ENCODE measurements around the gene ACO2.

Gene ACO2

GRCh38 chr22:41448189-41448808 is 20.6 kb upstream of the ACO2 start:
- H3K4me1 ChIP-seq (ENCODE audit: control insufficient read depth, insufficient read depth, low read length) = no peaks in the 10 kb centered on the region
- CTCF ChIA-PET = interaction anchor here (0.5 to 1.5 kb wide), 7 partner anchors 18 to 166 kb away, joined by 3 to 9 read pairs (median 4); no protein-coding TSS in a partner anchor
- H3K9me3 ChIP-seq (ENCODE audit: control insufficient read depth, insufficient read depth, low read depth, low read length) = no peaks in the 10 kb centered on the region
- H3K4me3 ChIP-seq (ENCODE audit: low read depth, low read length) = peak overlapping the region; percentile 90
- H3K36me3 ChIP-seq (ENCODE audit: control insufficient read depth in 2 of 2, insufficient read depth in 1 of 2, low read length in 2 of 2) = peaks cover 4 to 19% of the 10 kb centered on the region in 2 experiments; a peak in 2 of 3 replicates
- POLR2A ChIA-PET = interaction anchor here (0.6 to 8.3 kb wide), 35 partner anchors 9 to 1167 kb away, joined by 3 to 214 read pairs (median 5); partner anchors contain the start of genes ACO2, CENPM, PHF5A and PMM1
- peak overlapping the region; percentile 100 for H3K27ac ChIP-seq (ENCODE audit: extremely low read depth, low read depth, low read length)
- peak; percentile 95 for TF ChIP-seq ZNF341 (tag by site-specific recombination; IDR thresholded peaks at IDR 0.05; ENCODE audit: low read depth)
- TF ChIP-seq ZNF621 (tag by site-specific recombination; IDR thresholded peaks at IDR 0.05) = no peak
- no peak for TF ChIP-seq ZNF114 (tag by site-specific recombination; IDR thresholded peaks at IDR 0.05)
- TF ChIP-seq ZSCAN30 (tag by site-specific recombination; IDR thresholded peaks at IDR 0.05) = peak; percentile 65
- TF ChIP-seq, protein P1, sequence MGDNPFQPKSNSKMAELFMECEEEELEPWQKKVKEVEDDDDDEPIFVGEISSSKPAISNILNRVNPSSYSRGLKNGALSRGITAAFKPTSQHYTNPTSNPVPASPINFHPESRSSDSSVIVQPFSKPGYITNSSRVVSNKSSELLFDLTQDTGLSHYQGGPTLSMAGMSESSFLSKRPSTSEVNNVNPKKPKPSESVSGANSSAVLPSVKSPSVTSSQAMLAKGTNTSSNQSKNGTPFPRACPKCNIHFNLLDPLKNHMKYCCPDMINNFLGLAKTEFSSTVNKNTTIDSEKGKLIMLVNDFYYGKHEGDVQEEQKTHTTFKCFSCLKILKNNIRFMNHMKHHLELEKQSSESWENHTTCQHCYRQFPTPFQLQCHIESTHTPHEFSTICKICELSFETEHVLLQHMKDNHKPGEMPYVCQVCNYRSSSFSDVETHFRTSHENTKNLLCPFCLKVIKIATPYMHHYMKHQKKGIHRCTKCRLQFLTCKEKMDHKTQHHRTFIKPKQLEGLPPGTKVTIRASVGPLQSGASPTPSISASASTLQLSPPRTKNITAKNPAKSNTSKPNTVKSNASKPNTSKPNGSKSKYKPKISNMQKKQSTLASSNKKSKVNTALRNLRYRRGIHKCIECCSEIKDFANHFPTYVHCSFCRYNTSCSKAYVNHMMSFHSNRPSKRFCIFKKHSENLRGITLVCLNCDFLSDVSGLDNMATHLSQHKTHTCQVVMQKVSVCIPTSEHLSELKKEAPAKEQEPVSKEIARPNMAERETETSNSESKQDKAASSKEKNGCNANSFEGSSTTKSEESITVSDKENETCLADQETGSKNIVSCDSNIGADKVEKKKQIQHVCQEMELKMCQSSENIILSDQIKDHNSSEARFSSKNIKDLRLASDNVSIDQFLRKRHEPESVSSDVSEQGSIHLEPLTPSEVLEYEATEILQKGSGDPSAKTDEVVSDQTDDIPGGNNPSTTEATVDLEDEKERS (tag by site-specific recombination; IDR thresholded peaks at IDR 0.05) = no peak
- peak; percentile 99 for TF ChIP-seq ZBTB21 (tag by site-specific recombination; IDR thresholded peaks at IDR 0.05)
- peak; percentile 48; the same call in 1 of the 2 replicates for TF ChIP-seq SCRT1 (tag by site-specific recombination; IDR thresholded peaks at IDR 0.05; ENCODE audit: borderline replicate concordance)
- TF ChIP-seq ZFHX2 (tag by site-specific recombination; conservative IDR thresholded peaks at IDR 0.05) = peak; percentile 88
- peak; percentile 99 for TF ChIP-seq GLIS2 (tag by site-specific recombination; IDR thresholded peaks at IDR 0.05)
- no peak for TF ChIP-seq ZNF549 (tag by site-specific recombination; IDR thresholded peaks at IDR 0.05)
- peak; percentile 76 for TF ChIP-seq ZNF501 (tag by site-specific recombination; IDR thresholded peaks at IDR 0.05)
- TF ChIP-seq ZSCAN16 (tag by site-specific recombination; IDR thresholded peaks at IDR 0.05) = peak; percentile 100
- TF ChIP-seq PBX3 (CRISPR knock-in tag; IDR thresholded peaks at IDR 0.05) = 0 out of 2 replicates have a peak, but pooled peaks have one; percentile 13
- TF ChIP-seq ZNF184 (tag by site-specific recombination; IDR thresholded peaks at IDR 0.05) = peak; percentile 45; the same call in 1 of the 2 replicates
- no peak for TF ChIP-seq HOXA7 (CRISPR knock-in tag; IDR thresholded peaks at IDR 0.05; ENCODE audit: borderline replicate concordance)
- peak; percentile 57 for TF ChIP-seq YY2 (tag by site-specific recombination; IDR thresholded peaks at IDR 0.05)
- TF ChIP-seq, protein P2, sequence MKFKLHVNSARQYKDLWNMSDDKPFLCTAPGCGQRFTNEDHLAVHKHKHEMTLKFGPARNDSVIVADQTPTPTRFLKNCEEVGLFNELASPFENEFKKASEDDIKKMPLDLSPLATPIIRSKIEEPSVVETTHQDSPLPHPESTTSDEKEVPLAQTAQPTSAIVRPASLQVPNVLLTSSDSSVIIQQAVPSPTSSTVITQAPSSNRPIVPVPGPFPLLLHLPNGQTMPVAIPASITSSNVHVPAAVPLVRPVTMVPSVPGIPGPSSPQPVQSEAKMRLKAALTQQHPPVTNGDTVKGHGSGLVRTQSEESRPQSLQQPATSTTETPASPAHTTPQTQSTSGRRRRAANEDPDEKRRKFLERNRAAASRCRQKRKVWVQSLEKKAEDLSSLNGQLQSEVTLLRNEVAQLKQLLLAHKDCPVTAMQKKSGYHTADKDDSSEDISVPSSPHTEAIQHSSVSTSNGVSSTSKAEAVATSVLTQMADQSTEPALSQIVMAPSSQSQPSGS (tag by site-specific recombination; IDR thresholded peaks at IDR 0.05; ENCODE audit: low read depth) = peak; percentile 60; the same call in 1 of the 2 replicates
- TF ChIP-seq ZBTB1 (tag by site-specific recombination; IDR thresholded peaks at IDR 0.05) = peak; percentile 87; the same call in 1 of the 2 replicates
- TF ChIP-seq, protein P3, sequence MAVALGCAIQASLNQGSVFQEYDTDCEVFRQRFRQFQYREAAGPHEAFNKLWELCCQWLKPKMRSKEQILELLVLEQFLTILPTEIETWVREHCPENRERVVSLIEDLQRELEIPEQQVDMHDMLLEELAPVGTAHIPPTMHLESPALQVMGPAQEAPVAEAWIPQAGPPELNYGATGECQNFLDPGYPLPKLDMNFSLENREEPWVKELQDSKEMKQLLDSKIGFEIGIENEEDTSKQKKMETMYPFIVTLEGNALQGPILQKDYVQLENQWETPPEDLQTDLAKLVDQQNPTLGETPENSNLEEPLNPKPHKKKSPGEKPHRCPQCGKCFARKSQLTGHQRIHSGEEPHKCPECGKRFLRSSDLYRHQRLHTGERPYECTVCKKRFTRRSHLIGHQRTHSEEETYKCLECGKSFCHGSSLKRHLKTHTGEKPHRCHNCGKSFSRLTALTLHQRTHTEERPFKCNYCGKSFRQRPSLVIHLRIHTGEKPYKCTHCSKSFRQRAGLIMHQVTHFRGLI (tag by site-specific recombination; IDR thresholded peaks at IDR 0.05) = no peak
- peak; percentile 99 for TF ChIP-seq KLF8 (tag by site-specific recombination; IDR thresholded peaks at IDR 0.05)
- TF ChIP-seq, protein P4, sequence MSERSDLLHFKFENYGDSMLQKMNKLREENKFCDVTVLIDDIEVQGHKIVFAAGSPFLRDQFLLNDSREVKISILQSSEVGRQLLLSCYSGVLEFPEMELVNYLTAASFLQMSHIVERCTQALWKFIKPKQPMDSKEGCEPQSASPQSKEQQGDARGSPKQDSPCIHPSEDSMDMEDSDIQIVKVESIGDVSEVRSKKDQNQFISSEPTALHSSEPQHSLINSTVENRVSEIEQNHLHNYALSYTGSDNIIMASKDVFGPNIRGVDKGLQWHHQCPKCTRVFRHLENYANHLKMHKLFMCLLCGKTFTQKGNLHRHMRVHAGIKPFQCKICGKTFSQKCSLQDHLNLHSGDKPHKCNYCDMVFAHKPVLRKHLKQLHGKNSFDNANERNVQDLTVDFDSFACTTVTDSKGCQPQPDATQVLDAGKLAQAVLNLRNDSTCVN (tag by site-specific recombination; optimal IDR thresholded peaks at IDR 0.05) = peak; percentile 15
- 0 out of 2 replicates have a peak, but pooled peaks have one; percentile 23 for TF ChIP-seq ZNF133 (tag by site-specific recombination; IDR thresholded peaks at IDR 0.05)
- TF ChIP-seq SP2 (tag by site-specific recombination; IDR thresholded peaks at IDR 0.05) = peak; percentile 95
- TF ChIP-seq EGR2 (tag by site-specific recombination; IDR thresholded peaks at IDR 0.05; ENCODE audit: low read depth) = peak; percentile 91
- TF ChIP-seq, protein P5, sequence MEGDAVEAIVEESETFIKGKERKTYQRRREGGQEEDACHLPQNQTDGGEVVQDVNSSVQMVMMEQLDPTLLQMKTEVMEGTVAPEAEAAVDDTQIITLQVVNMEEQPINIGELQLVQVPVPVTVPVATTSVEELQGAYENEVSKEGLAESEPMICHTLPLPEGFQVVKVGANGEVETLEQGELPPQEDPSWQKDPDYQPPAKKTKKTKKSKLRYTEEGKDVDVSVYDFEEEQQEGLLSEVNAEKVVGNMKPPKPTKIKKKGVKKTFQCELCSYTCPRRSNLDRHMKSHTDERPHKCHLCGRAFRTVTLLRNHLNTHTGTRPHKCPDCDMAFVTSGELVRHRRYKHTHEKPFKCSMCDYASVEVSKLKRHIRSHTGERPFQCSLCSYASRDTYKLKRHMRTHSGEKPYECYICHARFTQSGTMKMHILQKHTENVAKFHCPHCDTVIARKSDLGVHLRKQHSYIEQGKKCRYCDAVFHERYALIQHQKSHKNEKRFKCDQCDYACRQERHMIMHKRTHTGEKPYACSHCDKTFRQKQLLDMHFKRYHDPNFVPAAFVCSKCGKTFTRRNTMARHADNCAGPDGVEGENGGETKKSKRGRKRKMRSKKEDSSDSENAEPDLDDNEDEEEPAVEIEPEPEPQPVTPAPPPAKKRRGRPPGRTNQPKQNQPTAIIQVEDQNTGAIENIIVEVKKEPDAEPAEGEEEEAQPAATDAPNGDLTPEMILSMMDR (tag by site-specific recombination; IDR thresholded peaks at IDR 0.05) = 0 out of 2 replicates have a peak, but pooled peaks have one; percentile 14
- TF ChIP-seq ZNF23 (tag by site-specific recombination; IDR thresholded peaks at IDR 0.05; ENCODE audit: borderline replicate concordance) = no peak
- no peak for TF ChIP-seq ZNF19 (tag by site-specific recombination; IDR thresholded peaks at IDR 0.05; ENCODE audit: low read depth)
- peak; percentile 61 for TF ChIP-seq KLF1 (tag by site-specific recombination; IDR thresholded peaks at IDR 0.05)
